DND-41 (cell line): Measurements from ENCODE around the gene WNT9A.

Experiments
- ATAC-seq: fragments of 200-7000 bp; cut with Tn5 transposase; 3 replicates; pipeline ENCODE4 v1.9.1; 2021; ENCODE audit warnings: low read depth; ENCODE audit not compliant: insufficient read depth
- DNase-seq: peaks from one replicate; pipeline ENCODE4 v3.0.0-alpha.2; 2020
- H2AFZ ChIP-seq: 2 replicates; pipeline ENCODE4 v1.6.0; 2012; ENCODE audit warnings: low read depth, low read length
- H3K27ac ChIP-seq: 2 replicates; pipeline ENCODE4 v1.5.1; 2012; ENCODE audit warnings: low read length, inconsistent platforms
- H3K27me3 ChIP-seq: fragments of 200-600 bp; sonication (generic); 2 replicates; pipeline ENCODE4 v1.6.0; 2012; ENCODE audit warnings: low read length, mild to moderate bottlenecking, inconsistent platforms; ENCODE audit not compliant: insufficient read depth, poor library complexity
- H3K36me3 ChIP-seq: 2 replicates; pipeline ENCODE4 v1.5.1; 2012; ENCODE audit warnings: low read length, inconsistent platforms; ENCODE audit not compliant: insufficient read depth
- H3K4me1 ChIP-seq: 2 replicates; pipeline ENCODE4 v1.5.1; 2012; ENCODE audit warnings: mild to moderate bottlenecking, low read length; ENCODE audit not compliant: insufficient read depth
- H3K4me2 ChIP-seq: 2 replicates; pipeline ENCODE4 v1.6.0; 2012; ENCODE audit warnings: mild to moderate bottlenecking, moderate library complexity, low read length, inconsistent platforms; ENCODE audit not compliant: insufficient read depth
- H3K4me3 ChIP-seq, 2 experiments: fragments of 200-600 bp in 1 of 2; shearing (Covaris generic) in 1 of 2; 2 replicates each; pipeline ENCODE4 v1.5.1; 2012 to 2016; ENCODE audit warnings: inconsistent platforms in 2 of 2, low read length in 2 of 2, mild to moderate bottlenecking in 2 of 2, low read depth in 1 of 2, moderate library complexity in 1 of 2
- H3K79me2 ChIP-seq: 2 replicates; pipeline ENCODE4 v1.6.0; 2012; ENCODE audit warnings: low read length, inconsistent platforms; ENCODE audit not compliant: insufficient read depth
- H3K9ac ChIP-seq: 2 replicates; pipeline ENCODE4 v1.6.0; 2012; ENCODE audit warnings: low read depth, mild to moderate bottlenecking, inconsistent platforms, low read length, moderate library complexity
- H3K9me3 ChIP-seq: 2 replicates; pipeline ENCODE4 v1.5.1; 2012; ENCODE audit warnings: low read length, moderate library complexity, mild to moderate bottlenecking, inconsistent platforms; ENCODE audit not compliant: insufficient read depth, severe bottlenecking
- H4K20me1 ChIP-seq: 2 replicates; pipeline ENCODE4 v1.6.0; 2012; ENCODE audit warnings: low read length; ENCODE audit not compliant: insufficient read depth
- CTCF ChIP-seq: IDR thresholded peaks from 2 replicates; pipeline ENCODE4 v1.5.1; 2012; ENCODE audit warnings: borderline replicate concordance, low read length, moderate library complexity, mild to moderate bottlenecking; ENCODE audit not compliant: poor library complexity, severe bottlenecking; ENCODE audit errors: extremely low read depth
- EZH2 ChIP-seq: IDR thresholded peaks from 3 replicates; pipeline ENCODE4 v1.6.1; 2012; ENCODE audit warnings: borderline replicate concordance, low read depth, mild to moderate bottlenecking, moderate library complexity, low read length, inconsistent platforms; ENCODE audit not compliant: severe bottlenecking

The WNT9A gene

GRCh38 chr1:227944090-227944930 is 3.4 kb downstream of the WNT9A start:
- Histone ChIP-seq H3K27me3 (peaks cover 7% of the 10 kb centered on the region), H3K4me1 (no peaks in the 10 kb centered on the region), H3K79me2 (no peaks in the 10 kb centered on the region), H2AFZ (no peak overlapping the region), H3K4me3 (no peak overlapping the region), H3K9ac (no peak overlapping the region), H3K9me3 (no peaks in the 10 kb centered on the region), H3K27ac (no peak overlapping the region), H4K20me1 (0 out of 2 replicates have a peak, but pooled peaks cover 3% of the 10 kb centered on the region), H3K4me2 (no peak overlapping the region), H3K36me3 (no peaks in the 10 kb centered on the region)
- TF ChIP-seq CTCF, result no peak
- TF ChIP-seq EZH2, result no peak
- ATAC-seq, result no peak
- DNase-seq, result no peak

- TF ChIP-seq CTCF, result no peak
- TF ChIP-seq EZH2, result no peak
- no peaks in the 10 kb centered on the region for H3K79me2 ChIP-seq
- no peaks in the 10 kb centered on the region for H3K4me1 ChIP-seq
- no peaks in the 10 kb centered on the region for H3K36me3 ChIP-seq
- no peak overlapping the region for H3K4me2 ChIP-seq
- H2AFZ ChIP-seq, result no peak overlapping the region
- H3K9me3 ChIP-seq, result no peaks in the 10 kb centered on the region
- no peak for DNase-seq
- peaks cover 7% of the 10 kb centered on the region for H3K27me3 ChIP-seq
- no peak overlapping the region for H3K27ac ChIP-seq
- no peak overlapping the region for H3K9ac ChIP-seq
- H3K4me3 ChIP-seq, result no peak overlapping the region
- no peak for ATAC-seq
- H4K20me1 ChIP-seq, result 0 out of 2 replicates have a peak, but pooled peaks cover 3% of the 10 kb centered on the region
These were observed 4.2 kb downstream of the WNT9A start for GRCh38 chr1:227943381-227944089.

- ATAC-seq (no peak), DNase-seq (no peak)
- no peak overlapping the region for H2AFZ ChIP-seq
- H3K4me2 ChIP-seq, result no peak overlapping the region
- no peak overlapping the region for H3K27ac ChIP-seq
- no peaks in the 10 kb centered on the region for H3K9me3 ChIP-seq
- H3K4me3 ChIP-seq, result no peak overlapping the region
- peaks cover 7% of the 10 kb centered on the region for H3K27me3 ChIP-seq
- H3K4me1 ChIP-seq, result no peaks in the 10 kb centered on the region
- TF ChIP-seq CTCF, result no peak
- no peak for TF ChIP-seq EZH2
- no peak overlapping the region for H3K9ac ChIP-seq
- no peaks in the 10 kb centered on the region for H3K79me2 ChIP-seq
- H4K20me1 ChIP-seq, result peaks cover 3% of the 10 kb centered on the region; the same call in 1 of the 2 replicates
- no peaks in the 10 kb centered on the region for H3K36me3 ChIP-seq
These were observed 4.9 kb downstream of the WNT9A start for GRCh38 chr1:227942716-227943261.
